H9 (cell line): ENCODE results near the gene ZNF362. TPM values are rescaled to one million over a fixed set of nuclear protein-coding genes. Genes with fewer than 3 reads are reported as not detected.

Experiments used
- DNase-seq: peaks from one replicate; pipeline ENCODE4 v3.0.0-alpha.2; 2017
- H2AFZ ChIP-seq: one replicate; pipeline ENCODE4 v1.6.1; 2013; ENCODE audit warnings: mild to moderate bottlenecking, low read length, control low read depth, moderate library complexity
- H2AK5ac ChIP-seq: 2 replicates; pipeline ENCODE4 v1.6.1; 2013; ENCODE audit warnings: low read length, control low read depth, mixed read lengths; ENCODE audit not compliant: insufficient read length
- H2BK120ac ChIP-seq: one replicate; pipeline ENCODE4 v1.6.1; 2013; ENCODE audit warnings: low read depth, mild to moderate bottlenecking, low read length, control low read depth, inconsistent platforms; ENCODE audit not compliant: poor library complexity, severe bottlenecking
- H2BK12ac ChIP-seq: 2 replicates; pipeline ENCODE4 v1.6.1; 2013; ENCODE audit warnings: low read length, control low read depth, mixed read lengths, low read depth; ENCODE audit not compliant: insufficient read length
- H2BK15ac ChIP-seq: 2 replicates; pipeline ENCODE4 v1.6.1; 2013; ENCODE audit warnings: low read depth, low read length, control low read depth
- H2BK20ac ChIP-seq: one replicate; pipeline ENCODE4 v1.6.1; 2013; ENCODE audit warnings: low read depth, mild to moderate bottlenecking, low read length, control low read depth, inconsistent platforms; ENCODE audit not compliant: poor library complexity, severe bottlenecking
- H2BK5ac ChIP-seq: 2 replicates; pipeline ENCODE4 v1.6.1; 2013; ENCODE audit warnings: low read length, control low read depth, mixed read lengths; ENCODE audit not compliant: insufficient read length
- H3K14ac ChIP-seq: 2 replicates; pipeline ENCODE4 v1.6.1; 2013; ENCODE audit warnings: low read length, control low read depth; ENCODE audit not compliant: insufficient read depth
- H3K18ac ChIP-seq: 2 replicates; pipeline ENCODE4 v1.6.1; 2013; ENCODE audit warnings: low read depth, mild to moderate bottlenecking, mixed read lengths, low read length, control low read depth; ENCODE audit not compliant: insufficient read length
- H3K23ac ChIP-seq: 2 replicates; pipeline ENCODE4 v1.6.1; 2013; ENCODE audit warnings: low read length, control low read depth, mixed read lengths, low read depth; ENCODE audit not compliant: insufficient read length
- H3K23me2 ChIP-seq: 2 replicates; pipeline ENCODE4 v1.6.1; 2013; ENCODE audit warnings: low read depth, mild to moderate bottlenecking, mixed read lengths, low read length, control low read depth; ENCODE audit not compliant: insufficient read length, poor library complexity, severe bottlenecking
- H3K27ac ChIP-seq: 2 replicates; pipeline ENCODE4 v1.5.1; 2013; ENCODE audit warnings: low read length, control low read depth, mixed read lengths, low read depth; ENCODE audit not compliant: insufficient read length
- H3K27me3 ChIP-seq: 2 replicates; pipeline ENCODE4 v1.6.1; 2013; ENCODE audit warnings: low read length, control low read depth, inconsistent platforms; ENCODE audit not compliant: insufficient read depth
- H3K4ac ChIP-seq: 2 replicates; pipeline ENCODE4 v1.6.1; 2013; ENCODE audit warnings: low read depth, mild to moderate bottlenecking, control low read depth, inconsistent platforms, low read length, moderate library complexity
- H3K4me1 ChIP-seq: 2 replicates; pipeline ENCODE4 v1.6.1; 2013; ENCODE audit warnings: low read length, control low read depth, inconsistent platforms; ENCODE audit not compliant: insufficient read depth
- H3K4me2 ChIP-seq: 2 replicates; pipeline ENCODE4 v1.6.1; 2013; ENCODE audit warnings: low read length, control low read depth, mixed read lengths; ENCODE audit not compliant: insufficient read length, insufficient read depth
- H3K56ac ChIP-seq: 2 replicates; pipeline ENCODE4 v1.6.1; 2013; ENCODE audit warnings: low read depth, mild to moderate bottlenecking, mixed read lengths, low read length, control low read depth; ENCODE audit not compliant: insufficient read length
- H3K79me1 ChIP-seq: 2 replicates; pipeline ENCODE4 v1.6.1; 2013; ENCODE audit warnings: low read depth, mild to moderate bottlenecking, moderate library complexity, low read length, control low read depth, inconsistent platforms; ENCODE audit not compliant: insufficient read depth, poor library complexity, severe bottlenecking
- H3K79me2 ChIP-seq: 2 replicates; pipeline ENCODE4 v1.6.1; 2013; ENCODE audit warnings: low read length, control low read depth, inconsistent platforms; ENCODE audit not compliant: insufficient read depth
- H3K9ac ChIP-seq: 2 replicates; pipeline ENCODE4 v1.6.1; 2013; ENCODE audit warnings: low read length, control low read depth, mixed read lengths; ENCODE audit not compliant: insufficient read length; ENCODE audit errors: extremely low read depth
- H3K9me3 ChIP-seq: one replicate; pipeline ENCODE4 v1.6.1; 2013; ENCODE audit warnings: low read depth, low read length, inconsistent platforms; ENCODE audit not compliant: control insufficient read depth
- H3T11ph ChIP-seq: one replicate; pipeline ENCODE4 v1.6.1; 2013; ENCODE audit warnings: mild to moderate bottlenecking, low read length, control low read depth, inconsistent platforms
- H4K20me1 ChIP-seq: one replicate; pipeline ENCODE4 v1.6.1; 2013; ENCODE audit not compliant: control insufficient read depth, insufficient read length, insufficient read depth
- H4K5ac ChIP-seq: 2 replicates; pipeline ENCODE4 v1.6.1; 2013; ENCODE audit warnings: low read depth, mild to moderate bottlenecking, mixed read lengths, low read length, control low read depth; ENCODE audit not compliant: insufficient read length
- H4K8ac ChIP-seq: replicated peaks from 2 replicates; pipeline ENCODE4 v1.6.1; 2013; ENCODE audit warnings: low read length, control low read depth, mixed read lengths, low read depth; ENCODE audit not compliant: insufficient read length
- H4K91ac ChIP-seq: 2 replicates; pipeline ENCODE4 v1.6.1; 2013; ENCODE audit warnings: low read depth, mild to moderate bottlenecking, moderate library complexity, mixed read lengths, low read length, control low read depth; ENCODE audit not compliant: insufficient read length
- H3K27ac Mint-ChIP-seq, 3 experiments: 2 replicates in 2 of 3; 3 replicates in 1 of 3; pipeline ENCODE4 v1.8.0; 2020 to 2021; ENCODE audit warnings: mixed read lengths in 3 of 3, mild to moderate bottlenecking in 1 of 3, moderate library complexity in 1 of 3
- H3K27me3 Mint-ChIP-seq: 2 replicates; pipeline ENCODE4 v1.8.0; 2021; ENCODE audit warnings: low read depth, mild to moderate bottlenecking, moderate library complexity, mixed read lengths
- H3K36me3 Mint-ChIP-seq, 3 experiments: 2 replicates in 2 of 3; 3 replicates in 1 of 3; pipeline ENCODE4 v1.8.0; 2020 to 2021; ENCODE audit warnings: low read depth in 3 of 3, mixed read lengths in 3 of 3; ENCODE audit not compliant: insufficient read depth in 1 of 3
- H3K4me1 Mint-ChIP-seq, 2 experiments: 2 replicates each; pipeline ENCODE4 v1.8.0; 2020; ENCODE audit warnings: mixed read lengths in 2 of 2
- H3K4me3 Mint-ChIP-seq, 2 experiments: 2 replicates in 1 of 2; 3 replicates in 1 of 2; pipeline ENCODE4 v1.8.0; 2020 to 2021; ENCODE audit warnings: mild to moderate bottlenecking in 2 of 2, mixed read lengths in 2 of 2, moderate library complexity in 1 of 2
- H3K9me3 Mint-ChIP-seq, 2 experiments: 2 replicates in 1 of 2; 3 replicates in 1 of 2; pipeline ENCODE4 v1.8.0; 2020; ENCODE audit warnings: mild to moderate bottlenecking in 2 of 2, mixed read lengths in 2 of 2, moderate library complexity in 1 of 2
- CTCF ChIP-seq: fragments of 200-600 bp; sonication (generic); conservative IDR thresholded peaks from 3 replicates; pipeline ENCODE4 v1.8.0; 2021; ENCODE audit warnings: antibody characterized with exemption, mild to moderate bottlenecking
- WGBS: extraction: QIAGEN DNeasy Blood & Tissue Kit; methylation state at CpG from one replicate; pipeline ENCODE4 v1.1.7; 2013; ENCODE audit warnings: missing lambda C conversion rate, low lambda C conversion rate, mixed read lengths; ENCODE audit not compliant: insufficient read length; ENCODE audit errors: extremely low coverage; 5-methylcytosine and 5-hydroxymethylcytosine counted together
- total RNA-seq: library from RNA; stranded (reverse); gene quantifications from 2 replicates; pipeline ENCODE4 v1.2.1, GENCODE V29; 2021

ZNF362 gene
- total RNA-seq, 1 experiment from 2014 or later, result 18.7 TPM

- H3K18ac ChIP-seq, result no peak overlapping the region
- no CpG with 5 or more reads among the region's 10 CpGs for WGBS
- H3K27ac ChIP-seq, result no peak overlapping the region
- Mint-ChIP-seq H3K4me1 (peaks cover 18 to 27% of the 10 kb centered on the region in 2 experiments), H3K4me3 (no peak overlapping the region), H3K9me3 (no peaks in the 10 kb centered on the region), H3K36me3 (peaks cover 0 to 19% (median 9%) of the 10 kb centered on the region in 3 experiments; a peak in 5 of 7 replicates), H3K27ac (no peak overlapping the region; a peak in 1 of 7 replicates), H3K27me3 (no peaks in the 10 kb centered on the region)
- H3K4me1 ChIP-seq, result no peaks in the 10 kb centered on the region; the same call in 1 of the 2 replicates
- H2BK20ac ChIP-seq, result no peak overlapping the region
- no peak for TF ChIP-seq CTCF
- no peak overlapping the region for H4K8ac ChIP-seq
- no peak overlapping the region for H4K91ac ChIP-seq
- DNase-seq, result no peak
- H4K20me1 ChIP-seq, result no peaks in the 10 kb centered on the region
- no peak overlapping the region for H2BK5ac ChIP-seq
- no peak overlapping the region for H2AFZ ChIP-seq
- H3K27me3 ChIP-seq, result no peaks in the 10 kb centered on the region
- no peak overlapping the region for H3K4ac ChIP-seq
- no peak overlapping the region for H2BK15ac ChIP-seq
- no peak overlapping the region for H2BK120ac ChIP-seq
- no peaks in the 10 kb centered on the region; the same call in 1 of the 2 replicates for H3K79me2 ChIP-seq
- H3K56ac ChIP-seq, result no peak overlapping the region
- H3K4me2 ChIP-seq, result no peak overlapping the region
- no peak overlapping the region for H3K9ac ChIP-seq
- no peaks in the 10 kb centered on the region for H3K79me1 ChIP-seq
- H3K14ac ChIP-seq, result no peak overlapping the region
- no peaks in the 10 kb centered on the region for H3K9me3 ChIP-seq
- no peaks in the 10 kb centered on the region for H3K23me2 ChIP-seq
- H3K23ac ChIP-seq, result no peak overlapping the region
- no peak overlapping the region for H3T11ph ChIP-seq
- H2BK12ac ChIP-seq, result no peak overlapping the region
- no peak overlapping the region for H2AK5ac ChIP-seq
- H4K5ac ChIP-seq, result no peak overlapping the region
These were observed 9.7 kb downstream of the ZNF362 start for GRCh38 chr1:33265780-33266605.
